HG03045 (cell line): ENCODE results near the gene GRAMD4.
"Not testable (repeated sequence)": the region's sequence is repeated elsewhere in the genome, so short reads cannot be mapped to it uniquely, and the experiment has no call there.

Source experiments
- ATAC-seq: cut with Tn5 transposase; IDR thresholded peaks from one replicate; pipeline ENCODE4 v1.9.1; 2021; ENCODE audit warnings: mild to moderate bottlenecking, moderate library complexity; ENCODE audit not compliant: unreplicated experiment

Gene GRAMD4

DNA sequence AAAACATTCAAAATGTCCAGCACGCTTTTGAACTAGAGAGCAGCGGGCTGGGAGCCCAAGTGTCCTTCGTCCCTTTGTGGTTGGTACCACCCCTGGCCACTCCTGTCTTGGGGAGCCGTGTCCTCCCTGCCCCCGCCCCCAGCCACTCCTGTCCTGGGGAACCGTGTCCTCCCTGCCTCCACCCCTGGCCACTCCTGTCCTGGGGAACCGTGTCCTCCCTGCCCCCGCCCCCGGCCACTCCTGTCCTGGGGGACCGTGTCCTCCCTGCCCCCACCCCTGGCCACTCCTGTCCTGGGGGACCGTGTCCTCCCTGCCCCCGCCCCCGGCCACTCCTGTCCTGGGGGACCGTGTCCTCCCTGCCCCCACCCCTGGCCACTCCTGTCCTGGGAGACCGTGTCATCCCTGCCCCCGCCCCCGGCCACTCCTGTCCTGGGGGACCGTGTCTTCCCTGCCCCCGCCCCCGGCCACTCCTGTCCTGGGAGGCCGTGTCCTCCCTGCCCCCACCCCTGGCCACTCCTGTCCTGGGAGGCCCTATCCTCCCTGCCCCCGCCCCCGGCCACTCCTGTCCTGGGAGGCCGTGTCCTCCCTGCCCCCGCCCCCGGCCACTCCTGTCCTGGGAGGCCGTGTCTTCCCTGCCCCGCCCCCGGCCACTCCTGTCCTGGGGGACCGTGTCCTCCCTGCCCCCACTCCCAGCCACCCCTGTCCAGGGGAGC, 14.9 kb downstream of the GRAMD4 start:
- ATAC-seq = not testable (repeated sequence)

DNA sequence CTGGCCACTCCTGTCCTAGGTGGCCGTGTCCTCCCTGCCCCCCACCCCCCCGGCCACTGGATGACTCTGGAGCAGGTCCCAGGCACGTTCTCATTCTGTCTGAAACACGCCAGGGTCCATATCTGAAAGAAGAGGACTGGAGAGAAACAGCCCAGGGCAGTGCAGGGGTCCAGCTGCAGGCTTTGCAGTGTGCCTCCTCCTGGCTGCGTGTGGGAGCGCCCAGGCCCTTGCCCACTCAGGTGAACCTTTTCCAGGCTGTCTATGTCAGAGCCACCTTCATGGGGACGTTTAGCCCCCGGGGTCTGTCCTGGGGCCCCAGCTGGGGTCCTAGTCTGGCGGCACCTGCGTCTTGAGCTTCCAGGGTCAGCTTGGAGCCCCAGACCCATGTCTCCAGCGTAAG, 15.6 kb downstream of the GRAMD4 start:
- no peak for ATAC-seq

DNA sequence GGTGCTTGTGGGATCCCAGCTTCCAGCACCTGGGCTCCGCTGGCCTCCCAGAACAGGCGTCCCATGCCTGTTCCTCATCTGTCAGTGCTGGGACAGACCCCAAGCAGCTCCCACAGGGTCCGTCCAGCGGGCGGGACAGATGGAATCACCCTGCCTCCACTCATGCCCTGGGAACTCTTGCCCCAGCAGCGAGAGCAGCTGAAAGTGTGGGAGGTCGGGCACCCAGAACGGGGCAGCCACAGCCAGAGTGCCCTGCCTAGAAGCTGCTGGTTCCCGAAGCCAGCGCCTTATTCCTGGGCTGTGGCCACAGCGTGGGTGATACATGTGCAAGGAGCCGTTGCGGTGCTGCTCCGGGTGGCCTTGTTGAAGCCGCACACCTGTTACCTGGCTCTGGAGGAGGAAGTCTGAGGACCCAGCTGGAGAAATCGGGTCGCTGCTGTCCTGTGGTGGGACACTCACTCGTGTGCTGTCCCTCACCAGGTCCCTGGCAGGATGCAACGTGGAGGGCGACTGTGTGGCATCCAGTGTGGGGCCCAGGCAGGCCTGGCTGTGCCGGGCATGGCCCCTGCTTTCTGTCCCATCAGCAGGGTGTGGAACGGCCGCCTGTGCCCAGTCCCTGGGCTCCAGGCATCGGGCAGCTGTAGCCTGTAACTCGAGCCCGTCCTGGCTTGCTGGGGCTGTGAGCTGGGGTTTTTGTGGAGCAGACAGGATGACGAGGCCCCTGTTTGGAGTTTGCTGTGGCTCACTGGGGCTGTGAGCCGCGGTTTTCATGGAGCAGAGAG, 16.2 kb downstream of the GRAMD4 start:
- ATAC-seq = no peak

DNA sequence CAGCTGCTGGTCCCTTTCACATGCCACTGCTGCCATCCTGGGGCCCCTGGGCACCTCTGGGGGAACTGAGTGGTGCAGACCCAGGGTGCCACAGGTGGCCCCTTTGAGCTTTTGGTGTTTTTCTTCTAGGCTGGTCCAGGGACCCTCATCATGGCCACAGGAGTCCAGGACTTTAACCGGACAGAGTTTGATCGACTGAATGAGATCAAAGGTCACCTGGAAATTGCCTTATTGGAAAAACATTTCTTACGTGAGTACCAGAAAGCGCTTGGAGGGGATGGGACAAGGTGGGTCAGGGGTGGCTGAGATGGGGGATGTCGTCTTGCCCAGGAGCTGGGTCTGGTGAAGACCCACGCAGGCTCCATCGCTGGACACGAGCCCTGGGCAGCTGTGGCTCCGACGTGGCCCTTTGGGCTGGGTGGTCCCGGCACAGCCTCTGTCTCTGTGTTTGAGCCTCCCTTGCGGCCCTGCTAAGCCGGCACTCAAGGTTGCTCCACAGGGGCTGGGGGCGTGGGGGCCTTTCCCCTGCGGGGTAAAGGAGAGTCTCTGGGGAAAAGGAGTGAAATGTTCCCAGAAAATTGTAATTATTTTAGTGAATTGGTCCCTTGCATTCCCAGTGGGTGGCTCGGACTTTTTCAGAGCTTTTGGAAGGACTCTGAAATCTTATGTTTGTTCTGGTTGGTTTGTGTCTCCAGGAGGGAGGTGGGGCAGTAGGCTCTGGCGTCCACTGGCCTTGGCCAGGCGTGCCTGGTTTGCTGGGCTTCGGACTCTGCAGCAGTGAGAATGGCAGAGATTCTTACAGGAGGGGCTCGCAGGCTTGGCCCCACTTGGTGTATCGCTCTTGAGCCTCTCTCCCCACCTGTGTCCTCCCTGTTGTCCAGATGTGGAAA, 17.8 kb downstream of the GRAMD4 start:
- ATAC-seq = no peak

DNA sequence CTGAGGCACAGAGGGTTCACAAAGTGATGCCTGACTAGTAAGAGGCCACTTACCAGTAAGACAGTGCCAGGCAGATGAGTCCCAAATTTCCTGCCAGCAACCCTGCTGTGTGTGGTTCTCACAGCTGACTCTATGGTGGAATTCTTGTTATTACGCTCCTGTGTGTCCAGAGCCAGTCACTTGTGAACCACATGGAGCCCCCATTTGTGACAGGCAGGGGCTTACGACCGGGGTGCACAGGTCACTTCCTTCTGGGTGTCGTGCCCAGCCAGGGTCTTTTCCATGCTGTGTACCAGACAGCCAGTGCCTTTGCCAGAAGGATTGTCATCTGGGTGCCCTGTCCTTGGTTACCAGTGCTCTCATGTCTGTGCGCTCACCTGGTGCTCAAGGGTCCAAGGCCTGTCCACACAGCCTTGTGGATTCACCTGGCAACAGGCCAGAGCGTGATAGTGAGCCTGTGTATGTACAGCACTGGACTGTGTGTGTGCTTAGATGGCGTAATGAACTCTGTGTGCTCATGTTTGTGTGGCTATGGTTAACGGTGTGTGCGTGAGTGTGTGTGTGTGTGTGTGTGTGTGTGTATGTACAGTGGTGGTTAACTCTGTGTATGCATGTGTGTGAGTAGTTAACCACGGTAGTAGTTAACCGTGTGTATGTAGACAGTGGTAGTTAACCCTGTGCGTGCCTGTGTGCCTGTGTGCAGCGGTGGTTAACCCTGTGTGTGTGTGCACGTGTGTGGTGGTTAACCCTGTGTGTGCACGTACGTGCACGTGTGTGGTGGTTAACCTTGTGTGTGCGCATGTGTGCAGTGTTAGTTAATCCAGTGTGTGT, 18.6 kb downstream of the GRAMD4 start:
- no peak for ATAC-seq

DNA sequence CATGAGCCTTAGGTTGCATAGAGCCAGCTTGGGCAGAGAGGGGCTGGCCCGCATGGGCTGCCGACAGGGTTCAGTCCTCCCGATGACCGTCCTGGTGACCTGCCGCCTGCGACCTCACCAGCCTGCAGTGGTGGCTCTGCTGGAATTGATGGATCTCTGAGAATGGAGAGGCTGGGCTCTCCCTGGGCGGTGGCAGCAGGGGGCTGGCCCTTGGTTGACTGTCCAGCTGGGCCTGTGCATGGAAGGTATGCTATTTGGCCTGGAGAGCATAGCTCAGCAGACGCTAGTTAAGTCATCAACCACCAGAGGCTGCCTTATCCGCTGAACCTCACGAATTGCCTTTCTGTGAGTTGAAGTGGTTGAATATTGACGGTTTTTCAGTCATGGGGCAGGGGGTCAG, 19.7 kb downstream of the GRAMD4 start:
- ATAC-seq = no peak

DNA sequence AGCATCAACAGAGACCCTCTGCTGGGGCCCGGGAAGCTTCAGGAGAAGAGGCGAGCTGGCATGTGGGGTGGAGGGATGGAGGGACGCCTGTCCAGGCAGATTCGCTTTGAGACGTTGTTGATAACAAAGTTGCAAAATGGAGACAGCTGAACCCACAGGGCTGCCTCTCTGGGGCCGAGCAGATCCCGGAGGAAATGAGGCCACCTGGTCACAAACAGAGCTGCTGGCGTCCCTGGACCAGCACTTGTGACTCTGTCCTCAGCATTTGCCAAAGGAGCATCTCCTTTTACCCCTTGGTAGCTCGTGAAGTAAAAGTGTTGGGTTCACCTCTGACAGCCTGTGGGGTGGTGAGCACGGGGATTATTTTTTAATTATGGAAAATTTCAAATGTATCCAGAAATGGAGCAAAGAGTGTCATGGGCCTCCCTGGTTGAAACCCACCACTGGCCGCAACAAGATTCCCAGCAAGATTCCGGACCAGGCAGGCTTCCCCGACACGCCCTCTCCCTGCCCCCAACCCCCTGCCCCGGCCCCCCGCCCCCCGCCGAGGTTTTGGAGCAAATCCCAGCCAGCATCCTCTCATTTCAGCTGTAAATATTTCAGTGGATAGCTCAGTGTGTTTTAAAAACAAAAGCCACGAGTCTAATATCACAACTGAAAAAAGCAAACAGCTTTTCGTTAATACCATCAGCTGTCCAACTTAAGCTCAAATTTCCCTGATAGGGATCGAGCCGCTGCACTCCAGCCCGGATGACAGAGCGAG, 20.3 kb downstream of the GRAMD4 start:
- ATAC-seq = no peak

DNA sequence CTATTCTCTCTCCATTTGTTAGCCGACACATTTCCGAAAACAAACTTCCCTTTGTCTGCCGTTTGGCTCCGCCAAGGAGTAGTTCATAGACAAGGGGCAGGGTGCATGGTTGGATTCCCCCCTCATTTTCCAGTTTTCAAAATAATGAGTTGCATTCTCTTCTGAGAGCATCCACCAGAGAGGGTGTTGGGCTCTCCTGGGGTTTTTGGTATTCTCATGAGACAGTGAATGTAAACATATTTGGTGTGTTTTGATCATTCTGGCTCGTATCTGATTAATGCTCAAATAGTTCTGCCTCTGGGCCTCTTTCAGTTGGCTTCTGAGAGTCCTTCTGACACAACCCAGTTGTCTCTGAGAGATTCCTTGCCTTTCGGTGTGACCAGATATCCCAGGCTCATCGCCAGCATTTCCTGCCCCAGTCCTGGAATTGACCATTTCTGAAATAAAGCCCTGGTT, 21.7 kb downstream of the GRAMD4 start:
- ATAC-seq = no peak

DNA sequence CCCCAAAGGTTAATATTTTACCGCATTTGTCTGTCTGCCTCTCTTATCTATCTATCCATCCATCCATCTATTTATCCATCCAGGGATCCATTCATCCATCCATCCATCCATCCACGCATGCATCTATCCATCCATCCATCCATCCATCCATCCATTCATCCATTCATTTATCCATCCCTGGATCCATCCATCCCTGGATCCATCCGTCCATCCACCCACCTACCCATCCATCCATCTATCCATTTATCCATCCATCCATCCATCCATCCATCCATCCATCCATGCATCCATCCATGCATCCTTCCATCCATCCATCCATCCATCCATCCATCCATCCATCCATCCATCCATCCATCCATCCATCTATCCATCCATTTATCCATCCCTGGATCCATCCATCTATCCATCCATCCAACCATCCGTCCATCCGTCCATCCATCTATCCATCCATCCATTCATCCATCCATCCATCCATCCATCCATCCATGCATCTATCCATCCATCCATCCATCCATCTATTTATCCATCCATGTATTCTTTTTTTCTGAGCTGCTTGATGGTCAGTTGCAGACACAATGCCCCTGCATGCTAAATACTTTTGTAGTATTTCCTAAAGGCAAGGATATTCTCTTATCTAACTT, 22.8 kb downstream of the GRAMD4 start:
- not testable (repeated sequence) for ATAC-seq

DNA sequence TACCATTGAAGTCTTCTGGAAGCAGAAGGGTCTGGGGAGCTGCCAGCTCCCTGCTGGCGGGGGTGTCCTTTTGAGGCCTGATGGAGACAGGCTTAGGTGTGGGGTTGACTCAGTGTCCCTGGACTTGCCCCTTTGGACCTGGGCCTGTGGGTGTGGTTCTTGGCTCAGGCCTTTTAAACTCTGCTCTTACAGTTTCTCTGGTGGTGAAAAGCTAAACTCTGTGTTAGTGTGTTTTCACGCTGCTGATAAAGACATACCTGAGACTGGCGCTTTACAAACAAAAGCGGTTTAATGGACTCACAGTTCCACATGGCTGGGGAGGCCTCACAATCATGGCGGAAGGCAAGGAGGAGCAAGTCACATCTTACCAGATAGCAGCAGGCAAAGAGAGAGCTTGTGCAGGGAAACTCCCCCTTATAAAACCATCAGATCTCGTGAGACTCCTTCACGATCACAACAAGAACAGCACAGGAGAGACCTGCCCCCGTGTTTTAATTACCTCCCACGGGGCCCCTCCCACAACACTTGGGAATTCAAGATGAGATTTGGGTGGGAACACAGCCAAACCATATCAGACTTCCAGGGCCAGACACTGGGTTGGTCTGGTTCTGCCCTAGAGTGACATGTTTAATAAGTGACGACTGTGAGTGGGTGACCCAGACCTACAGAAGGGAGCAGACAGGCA, 26.5 kb downstream of the GRAMD4 start:
- ATAC-seq = no peak

DNA sequence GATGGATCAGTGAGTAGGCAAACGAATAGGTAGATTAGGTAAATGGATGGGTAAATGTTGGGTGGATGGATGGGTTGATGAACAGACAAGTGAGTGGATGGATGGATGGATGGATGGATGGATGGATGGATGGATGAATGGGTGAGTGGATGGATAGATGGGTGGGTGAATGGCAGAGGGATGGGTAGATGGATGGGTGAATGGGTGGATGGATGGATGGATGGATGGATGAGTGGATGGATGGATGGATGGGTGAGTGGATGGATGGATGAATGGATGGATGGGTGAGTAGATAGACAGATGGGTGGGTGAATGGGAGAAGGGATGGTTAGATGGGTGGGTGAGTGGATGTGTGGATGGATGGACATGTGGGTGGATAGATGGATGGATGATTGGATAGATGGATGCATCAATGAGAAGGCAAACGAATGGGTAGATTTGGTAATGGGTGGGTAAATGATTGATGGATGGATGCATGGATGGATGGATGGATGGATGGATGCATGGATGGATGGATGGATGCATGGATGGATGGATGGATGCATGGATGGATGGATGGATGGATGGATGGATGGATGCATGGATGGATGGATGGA, 28.1 kb downstream of the GRAMD4 start:
- ATAC-seq = not testable (repeated sequence)

DNA sequence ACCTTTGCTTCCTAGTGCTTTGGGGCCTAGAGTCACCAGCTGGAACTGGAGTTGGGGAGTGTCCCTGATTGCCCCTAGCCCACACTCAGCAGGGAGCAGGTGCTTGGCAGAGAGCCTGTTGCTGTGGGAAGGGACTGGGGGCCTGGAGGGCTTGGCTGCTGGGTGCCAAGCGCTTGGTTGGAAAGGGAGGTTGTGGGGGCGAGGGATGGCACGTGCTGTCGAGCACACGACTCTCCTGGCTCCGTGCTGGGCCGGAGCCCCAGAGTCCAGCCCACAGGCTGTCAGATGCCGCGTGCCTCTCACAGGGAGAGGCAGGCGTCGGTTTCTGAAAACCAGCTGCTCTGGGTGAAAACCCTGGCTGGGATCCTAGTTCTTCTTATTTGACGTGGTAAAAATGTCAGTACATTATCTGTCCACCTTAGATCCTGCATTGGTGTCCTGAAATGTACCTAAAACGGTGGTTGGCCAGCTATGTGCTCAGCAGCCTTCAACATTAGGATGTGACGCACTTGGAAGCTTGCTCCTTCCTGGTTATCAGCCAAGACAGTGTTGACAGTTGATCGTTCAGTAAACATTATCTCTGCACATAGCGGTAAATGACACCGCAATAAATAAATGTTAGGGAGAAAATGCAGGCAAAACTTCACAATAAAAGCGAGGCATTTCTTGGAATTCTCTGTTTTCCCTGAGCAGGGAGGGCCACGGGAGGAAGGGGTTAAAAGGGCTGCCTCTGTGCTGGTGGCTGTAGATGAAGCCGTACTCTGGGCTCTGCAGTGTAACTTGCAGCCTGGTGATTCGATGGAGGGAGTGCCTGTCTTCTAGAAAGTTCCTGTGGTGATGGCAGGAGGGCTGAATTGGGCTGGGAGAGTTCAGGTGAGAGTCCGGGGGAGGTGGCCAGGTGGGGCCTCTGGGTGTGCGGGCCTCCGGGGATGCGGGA, 29.2 kb downstream of the GRAMD4 start:
- ATAC-seq = no peak

DNA sequence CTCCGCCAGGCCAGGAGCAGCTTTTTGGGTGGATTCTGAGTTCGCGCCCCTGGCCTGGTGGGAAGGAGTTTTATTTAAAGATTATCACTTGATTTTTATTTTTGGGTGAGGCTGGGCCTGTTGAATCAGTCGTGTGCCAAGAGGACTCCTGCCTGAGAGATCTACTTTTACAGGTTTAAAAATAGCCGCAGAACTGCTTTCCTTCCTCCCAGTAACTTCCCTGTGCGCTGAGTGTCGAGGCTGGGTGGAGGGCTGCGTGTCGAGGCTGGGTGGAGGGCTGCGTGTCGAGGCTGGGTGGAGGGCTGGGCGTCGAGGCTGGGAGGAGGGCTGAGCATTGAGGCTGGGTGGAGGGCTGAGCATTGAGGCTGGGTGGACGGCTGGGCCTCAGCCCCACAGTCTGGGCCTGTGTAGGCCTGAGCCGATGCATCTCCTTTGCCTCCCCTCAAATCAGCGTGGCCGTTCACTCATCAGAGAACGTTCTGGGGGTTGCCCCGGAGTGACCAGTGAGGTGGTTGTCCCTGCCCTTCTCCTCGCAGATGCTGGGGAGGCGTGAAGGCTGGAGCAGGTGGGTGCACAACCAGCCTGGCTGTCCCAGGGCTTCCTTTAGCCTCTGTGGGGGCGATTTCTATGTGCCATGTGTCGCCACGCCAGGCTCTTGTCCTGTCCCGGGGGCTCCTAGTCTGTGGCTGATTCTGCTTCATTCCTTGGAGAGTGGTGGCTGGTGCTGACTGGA, 30.1 kb downstream of the GRAMD4 start:
- ATAC-seq = no peak

DNA sequence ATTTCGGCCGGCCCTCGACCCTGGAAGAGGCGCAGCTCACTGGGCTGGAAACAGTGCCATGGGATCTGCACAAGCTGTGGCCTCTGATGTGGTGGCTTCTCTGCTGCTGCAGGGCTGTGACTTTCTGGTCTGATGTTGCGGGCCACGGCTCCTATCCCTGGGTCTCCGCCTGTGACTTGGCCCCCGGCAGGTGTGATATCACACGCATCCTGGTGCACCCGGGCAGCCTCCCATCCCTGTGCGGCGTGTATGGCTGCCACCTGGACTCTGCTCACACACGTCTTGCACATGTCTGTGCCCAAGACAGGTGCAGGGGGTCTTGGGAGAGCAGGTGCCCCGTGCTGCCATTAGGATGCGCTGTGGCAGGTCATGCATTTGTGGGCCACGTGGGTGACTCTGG, 31.1 kb downstream of the GRAMD4 start:
- ATAC-seq = no peak

DNA sequence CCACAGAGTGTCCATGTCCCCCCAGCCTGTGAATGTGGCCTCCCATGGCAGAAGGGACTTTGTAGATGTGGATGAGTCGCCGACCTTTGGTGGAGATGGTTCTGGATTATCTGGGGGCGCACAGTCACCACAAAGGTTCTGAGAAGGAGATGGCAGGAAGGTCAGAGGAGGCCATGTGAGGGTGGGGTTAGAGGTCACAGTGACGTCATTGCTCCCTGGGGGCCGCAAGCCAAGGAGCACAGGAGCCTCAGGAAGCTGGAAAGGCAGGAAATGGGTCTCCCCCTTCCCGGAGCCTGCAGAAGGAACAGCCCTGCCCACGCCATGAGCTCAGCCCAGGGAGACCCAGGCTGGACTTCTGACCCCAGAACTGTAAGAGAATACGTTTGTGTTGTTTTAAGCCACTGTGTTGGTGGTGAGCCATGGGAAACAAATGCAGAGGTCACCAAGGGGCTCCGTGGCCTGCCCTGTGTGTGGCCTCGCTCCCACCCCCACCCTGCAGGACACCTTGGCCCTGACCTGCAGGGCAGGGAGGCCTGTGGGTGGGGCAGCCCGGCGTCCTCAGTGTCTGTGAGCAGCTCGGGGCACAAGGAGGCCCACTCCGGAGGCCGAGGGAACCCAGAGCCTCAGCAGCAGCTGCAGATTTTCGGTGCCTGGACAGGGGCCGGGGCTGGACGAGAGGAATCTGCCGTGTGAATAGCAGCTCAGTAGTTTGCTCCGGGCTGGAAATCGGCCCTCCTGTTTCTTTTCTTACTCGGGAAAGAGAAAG, 32.1 kb downstream of the GRAMD4 start:
- no peak for ATAC-seq

DNA sequence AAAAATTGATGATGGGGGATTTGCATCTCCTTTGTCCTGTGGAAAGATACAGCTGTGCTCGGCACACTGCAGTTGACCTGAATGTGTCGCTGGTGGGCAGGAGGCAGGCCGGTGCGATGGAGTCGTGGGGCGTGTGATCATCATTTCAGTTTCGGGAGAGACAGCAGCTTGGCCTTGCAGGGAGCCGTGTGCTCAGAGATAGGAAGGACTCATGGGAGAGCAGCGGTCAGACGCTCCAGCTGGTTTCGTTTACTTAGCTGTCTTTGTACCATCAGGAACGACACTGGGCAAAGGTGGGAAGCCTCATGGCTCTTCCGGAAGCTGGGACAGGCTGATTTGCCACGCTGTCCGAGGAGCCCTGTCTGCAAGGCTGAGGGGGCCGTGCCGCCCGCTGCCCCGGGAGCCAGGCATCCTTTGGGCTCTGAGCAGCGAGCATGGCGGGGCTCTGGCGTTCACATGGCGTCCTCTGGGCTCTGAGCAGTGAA, 32.7 kb downstream of the GRAMD4 start:
- no peak for ATAC-seq
